Lower leg skin (tissue), 3 donors: ENCODE measurements around the gene NOL4L.

ENCODE experiments used
- CTCF ChIP-seq, 3 donors: fragments of 450-650 bp; IDR thresholded peaks; one replicate each; pipeline ENCODE4 v1.5.1; 2016; ENCODE audit warnings: antibody characterized with exemption in 3 of 3, mild to moderate bottlenecking in 3 of 3, moderate library complexity in 2 of 3
- POLR2A ChIP-seq, 2 donors: fragments of 450-650 bp; IDR thresholded peaks; one replicate each; pipeline ENCODE4 v1.6.1; 2016 to 2017; ENCODE audit warnings: antibody characterized with exemption in 2 of 2, mild to moderate bottlenecking in 1 of 2, moderate library complexity in 1 of 2

GRCh38 chr20:32445539-32446273, 139.4 kb downstream of the NOL4L start:
- TF ChIP-seq CTCF (IDR thresholded peaks at IDR 0.05), result no peak
- TF ChIP-seq POLR2A (IDR thresholded peaks at IDR 0.05), result no peak
